Naive thymus-derived CD4-positive, alpha-beta T cell (primary cell): ENCODE data around the gene SLC6A18. TPM values are rescaled to one million over a fixed set of nuclear protein-coding genes. Genes with fewer than 3 reads are reported as not detected.

ENCODE experiments used
- ATAC-seq: fragments of 150-1000 bp; cut with Tn5 transposase; 2 replicates; pipeline ENCODE4 v1.10.0; 2021; ENCODE audit warnings: mild to moderate bottlenecking, moderate library complexity
- CTCF ChIA-PET: fragments of 350-600 bp; sonication (Branson Sonifier 250); formaldehyde crosslinking; loops from one replicate; lab custom pipeline; 2021; ENCODE audit warnings: antibody characterized with exemption; lab: Charles Lee
- POLR2A ChIA-PET: fragments of 350-600 bp; sonication (Branson Sonifier 250); formaldehyde crosslinking; loops from one replicate; lab custom pipeline; 2021; ENCODE audit warnings: antibody characterized with exemption, inconsistent platforms; lab: Charles Lee
- DNase-seq, 9 donors: peaks; one replicate each; pipeline versions ENCODE4 v3.0.0 to v3.0.0-alpha.2; 2020 to 2022; ENCODE audit warnings: mixed read lengths in 1 of 9
- H3K27ac ChIP-seq: one replicate; pipeline ENCODE4 v1.7.0; 2013; ENCODE audit warnings: mild to moderate bottlenecking, low read depth, low read length, moderate library complexity
- H3K27me3 ChIP-seq, 2 donors: one replicate each; pipeline ENCODE4 v1.7.0; 2013; ENCODE audit warnings: low read length in 2 of 2, mild to moderate bottlenecking in 2 of 2, moderate library complexity in 2 of 2; ENCODE audit not compliant: control insufficient read depth in 2 of 2, insufficient read depth in 2 of 2
- H3K36me3 ChIP-seq, 3 experiments: 1 replicate in 2 of 3; 2 replicates in 1 of 3; pipeline ENCODE4 v1.7.0; 2013; ENCODE audit warnings: low read length in 3 of 3, mild to moderate bottlenecking in 3 of 3, moderate library complexity in 1 of 3; ENCODE audit not compliant: insufficient read depth in 3 of 3, control insufficient read depth in 2 of 3
- H3K4me1 ChIP-seq, 2 donors: one replicate each; pipeline ENCODE4 v1.7.0; 2013; ENCODE audit warnings: low read length in 2 of 2, mild to moderate bottlenecking in 2 of 2, moderate library complexity in 1 of 2; ENCODE audit not compliant: control insufficient read depth in 2 of 2, insufficient read depth in 2 of 2
- H3K4me3 ChIP-seq: 2 replicates; pipeline ENCODE4 v1.7.0; 2013; ENCODE audit warnings: mild to moderate bottlenecking, low read length
- H3K9me3 ChIP-seq, 3 experiments: 1 replicate in 2 of 3; 2 replicates in 1 of 3; pipeline ENCODE4 v1.7.0; 2013; ENCODE audit warnings: low read length in 3 of 3; ENCODE audit not compliant: control insufficient read depth in 2 of 3
- H3K27ac Mint-ChIP-seq, 9 donors: one replicate each; pipeline ENCODE4 v1.8.0; 2020 to 2022; ENCODE audit warnings: mixed read lengths in 9 of 9, mild to moderate bottlenecking in 8 of 9, moderate library complexity in 5 of 9, inconsistent platforms in 2 of 9
- H3K27me3 Mint-ChIP-seq, 5 donors: one replicate each; pipeline ENCODE4 v1.8.0; 2021 to 2022; ENCODE audit warnings: mixed read lengths in 5 of 5, mild to moderate bottlenecking in 1 of 5
- H3K36me3 Mint-ChIP-seq, 5 donors: one replicate each; pipeline ENCODE4 v1.8.0; 2020 to 2022; ENCODE audit warnings: mixed read lengths in 5 of 5, mild to moderate bottlenecking in 3 of 5, inconsistent platforms in 1 of 5
- H3K4me1 Mint-ChIP-seq, 7 donors: one replicate each; pipeline ENCODE4 v1.8.0; 2020 to 2022; ENCODE audit warnings: mixed read lengths in 7 of 7, mild to moderate bottlenecking in 3 of 7, inconsistent platforms in 1 of 7
- H3K4me3 Mint-ChIP-seq, 10 donors: one replicate each; pipeline ENCODE4 v1.8.0; 2020 to 2022; ENCODE audit warnings: mild to moderate bottlenecking in 10 of 10, mixed read lengths in 10 of 10, moderate library complexity in 6 of 10, inconsistent platforms in 2 of 10
- H3K9me3 Mint-ChIP-seq, 11 donors: one replicate each; pipeline ENCODE4 v1.8.0; 2020 to 2022; ENCODE audit warnings: mixed read lengths in 11 of 11, mild to moderate bottlenecking in 4 of 11, inconsistent platforms in 1 of 11, moderate library complexity in 1 of 11
- intact Hi-C, 2 donors: fragments of 100-400 bp; cut with micrococcal nuclease; formaldehyde crosslinking; loops; one replicate each; pipeline ENCODE4 v1.15.1; 2023
- polyA plus RNA-seq, 2 donors: library from polyadenylated mRNA; unstranded; fragments of 300-500 nt; fragmentation: Illumina TruSeq; gene quantifications; one replicate each; pipeline ENCODE4 v1.2.3, GENCODE V29; 2021
- total RNA-seq, 6 experiments: library from RNA in 5 of 6; stranded (reverse) in 5 of 6; gene quantifications; 1 replicate in 5 of 6; 2 replicates in 1 of 6; pipeline ENCODE4 v1.2.3 and lab custom pipeline; 2021 to 2026

SLC6A18 gene
- total and polyA plus RNA-seq, 7 experiments from 2014 or later: not detected

DNA sequence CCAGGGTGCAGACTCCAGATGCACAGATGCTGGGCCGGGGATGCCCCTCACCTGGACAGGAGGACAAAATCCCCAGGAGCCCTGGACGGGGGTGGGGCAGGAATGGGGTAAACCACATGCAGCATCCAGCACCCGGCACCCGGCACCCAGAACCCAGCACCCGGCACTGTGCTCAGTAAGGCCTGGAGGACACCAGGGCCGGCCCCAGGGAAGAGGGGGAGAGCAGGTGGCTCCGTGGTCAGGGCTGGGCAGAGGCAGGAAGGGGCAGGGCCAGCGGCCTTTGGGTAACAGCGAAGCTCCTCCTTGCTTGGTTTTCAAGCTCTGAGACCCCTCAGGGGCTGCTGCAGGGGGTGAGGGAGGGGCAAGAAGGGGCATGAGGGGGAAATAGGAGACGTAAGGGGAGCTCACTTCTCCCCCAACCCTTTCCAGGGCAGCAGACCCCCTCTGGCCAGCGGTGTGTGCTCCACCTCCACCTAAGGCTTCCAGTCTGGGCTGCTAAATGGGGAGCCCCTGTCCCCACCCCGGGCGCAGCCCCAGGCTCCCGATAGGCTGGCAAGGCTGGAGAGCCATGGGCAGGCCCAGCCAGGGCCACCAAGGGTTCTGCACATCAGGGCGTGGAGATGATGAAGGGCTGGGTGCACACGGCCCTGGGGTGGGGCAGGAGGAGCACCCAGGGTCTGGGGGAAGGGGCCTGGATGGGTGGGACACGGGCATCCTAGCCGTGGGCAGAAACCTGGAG lies 41.6 kb upstream of the SLC6A18 start:
- ATAC-seq (no peak), DNase-seq (no peak)
- ChIA-PET CTCF (interaction anchor here (1.2 kb wide), 1 partner anchor 10 kb away, joined by 4 read pairs; no protein-coding TSS in a partner anchor), POLR2A (no interaction called here)
- Mint-ChIP-seq H3K36me3 (no peaks in the 10 kb centered on the region), H3K4me1 (peaks cover 0 to 6% (median 0%) of the 10 kb centered on the region in 7 donors), H3K4me3 (no peak overlapping the region), H3K9me3 (no peaks in the 10 kb centered on the region), H3K27ac (no peak overlapping the region), H3K27me3 (peaks cover 0 to 8% (median 4%) of the 10 kb centered on the region in 5 donors)
- intact Hi-C loops: no loop called here
- no peak overlapping the region for H3K4me3 ChIP-seq
- H3K27me3 ChIP-seq: no peaks in the 10 kb centered on the region
- no peaks in the 10 kb centered on the region for H3K4me1 ChIP-seq
- H3K9me3 ChIP-seq: no peaks in the 10 kb centered on the region
- H3K27ac ChIP-seq: no peak overlapping the region
- no peaks in the 10 kb centered on the region for H3K36me3 ChIP-seq

DNA sequence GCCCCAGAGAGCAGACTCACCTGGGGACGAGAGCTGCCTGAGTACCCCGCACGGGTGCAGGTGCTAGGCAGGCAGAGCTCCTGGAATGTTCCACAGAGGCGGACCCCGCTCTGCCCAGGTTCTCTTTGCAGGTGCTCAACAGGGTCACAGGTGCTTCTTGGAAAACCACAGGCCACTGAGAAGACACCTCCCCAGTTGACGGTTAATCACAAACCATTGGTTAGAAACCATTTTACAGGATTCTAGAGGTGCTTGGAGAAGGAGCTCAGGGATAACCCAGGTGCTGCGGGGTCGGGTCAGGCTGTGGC lies 41.1 kb upstream of the SLC6A18 start:
- Histone ChIP-seq H3K27ac (no peak overlapping the region), H3K27me3 (no peaks in the 10 kb centered on the region), H3K36me3 (no peaks in the 10 kb centered on the region), H3K9me3 (no peaks in the 10 kb centered on the region), H3K4me3 (no peak overlapping the region), H3K4me1 (no peaks in the 10 kb centered on the region)
- POLR2A ChIA-PET: no interaction called here
- intact Hi-C loops: no loop called here
- Mint-ChIP-seq H3K4me3 (no peak overlapping the region), H3K27me3 (peaks cover 0 to 13% (median 10%) of the 10 kb centered on the region in 5 donors), H3K4me1 (peaks cover 0 to 6% (median 0%) of the 10 kb centered on the region in 7 donors), H3K36me3 (no peaks in the 10 kb centered on the region), H3K27ac (no peak overlapping the region), H3K9me3 (no peaks in the 10 kb centered on the region)
- peak in 1 of 9 donors; percentile 3 for DNase-seq
- ATAC-seq: no peak
- CTCF ChIA-PET: interaction anchor here (0.6 to 1.2 kb wide), 2 partner anchors 11 to 460 kb away, joined by 3 to 4 read pairs; no protein-coding TSS in a partner anchor

GRCh38 chr5:1184481-1184880 lies 40.7 kb upstream of the SLC6A18 start:
- Histone ChIP-seq H3K9me3 (no peaks in the 10 kb centered on the region), H3K4me3 (no peak overlapping the region), H3K27me3 (no peaks in the 10 kb centered on the region), H3K4me1 (no peaks in the 10 kb centered on the region), H3K27ac (no peak overlapping the region), H3K36me3 (no peaks in the 10 kb centered on the region)
- Mint-ChIP-seq H3K4me3 (no peak overlapping the region), H3K4me1 (peaks cover 0 to 6% (median 0%) of the 10 kb centered on the region in 7 donors), H3K27ac (no peak overlapping the region), H3K27me3 (peaks cover 2 to 16% (median 13%) of the 10 kb centered on the region in 5 donors), H3K36me3 (no peaks in the 10 kb centered on the region), H3K9me3 (no peaks in the 10 kb centered on the region)
- DNase-seq: peak in 1 of 9 donors; percentile 8
- CTCF ChIA-PET: interaction anchor here (0.6 to 1.2 kb wide), 2 partner anchors 11 to 460 kb away, joined by 3 to 4 read pairs; no protein-coding TSS in a partner anchor
- no peak for ATAC-seq
- intact Hi-C loops: no loop called here
- POLR2A ChIA-PET: no interaction called here

DNA sequence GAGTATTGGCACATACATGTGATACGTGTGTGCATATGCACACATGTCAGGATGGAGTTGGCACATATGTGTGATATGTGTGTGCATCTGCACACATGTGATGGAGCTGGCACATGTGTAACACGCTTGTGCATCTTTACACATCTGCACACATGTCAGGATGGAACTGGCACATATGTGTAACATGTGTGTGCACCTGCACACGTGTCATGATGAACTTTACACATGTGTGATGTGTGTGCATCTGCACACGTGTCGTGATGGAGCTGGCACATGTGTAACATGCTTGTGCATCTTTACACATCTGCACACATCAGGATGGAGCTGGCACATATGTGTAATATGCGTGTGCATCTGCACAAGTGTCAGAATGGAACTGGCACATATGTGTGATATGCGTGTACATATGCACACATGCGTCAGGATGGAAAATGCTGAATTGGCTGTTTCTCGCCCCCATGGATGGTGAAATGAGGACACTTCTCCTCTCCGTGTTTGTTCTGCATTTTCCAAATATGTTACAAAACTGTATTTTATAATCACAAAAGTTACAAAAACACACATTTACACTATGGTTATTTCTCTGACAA lies 40.0 kb upstream of the SLC6A18 start:
- intact Hi-C loops: no loop called here
- H3K4me1 Mint-ChIP-seq: peaks cover 0 to 6% (median 0%) of the 10 kb centered on the region in 7 donors
- H3K27me3 Mint-ChIP-seq: peaks cover 6 to 23% (median 15%) of the 10 kb centered on the region in 5 donors
- H3K4me1 ChIP-seq: no peaks in the 10 kb centered on the region
- ChIA-PET POLR2A (interaction anchor here (1.2 kb wide), 1 partner anchor 11 kb away, joined by 3 read pairs; no protein-coding TSS in a partner anchor), CTCF (interaction anchor here (0.8 to 1.2 kb wide), 2 partner anchors 12 to 15 kb away, joined by 3 to 4 read pairs; no protein-coding TSS in a partner anchor)
- no peak overlapping the region for H3K4me3 ChIP-seq
- H3K4me3 Mint-ChIP-seq: no peak overlapping the region
- H3K36me3 Mint-ChIP-seq: no peaks in the 10 kb centered on the region
- no peak overlapping the region for H3K27ac Mint-ChIP-seq
- no peaks in the 10 kb centered on the region for H3K36me3 ChIP-seq
- no peaks in the 10 kb centered on the region for H3K9me3 ChIP-seq
- no peaks in the 10 kb centered on the region for H3K9me3 Mint-ChIP-seq
- H3K27me3 ChIP-seq: no peaks in the 10 kb centered on the region
- no peak overlapping the region for H3K27ac ChIP-seq
- ATAC-seq (no peak), DNase-seq (peak in 1 of 9 donors; percentile 8)

DNA sequence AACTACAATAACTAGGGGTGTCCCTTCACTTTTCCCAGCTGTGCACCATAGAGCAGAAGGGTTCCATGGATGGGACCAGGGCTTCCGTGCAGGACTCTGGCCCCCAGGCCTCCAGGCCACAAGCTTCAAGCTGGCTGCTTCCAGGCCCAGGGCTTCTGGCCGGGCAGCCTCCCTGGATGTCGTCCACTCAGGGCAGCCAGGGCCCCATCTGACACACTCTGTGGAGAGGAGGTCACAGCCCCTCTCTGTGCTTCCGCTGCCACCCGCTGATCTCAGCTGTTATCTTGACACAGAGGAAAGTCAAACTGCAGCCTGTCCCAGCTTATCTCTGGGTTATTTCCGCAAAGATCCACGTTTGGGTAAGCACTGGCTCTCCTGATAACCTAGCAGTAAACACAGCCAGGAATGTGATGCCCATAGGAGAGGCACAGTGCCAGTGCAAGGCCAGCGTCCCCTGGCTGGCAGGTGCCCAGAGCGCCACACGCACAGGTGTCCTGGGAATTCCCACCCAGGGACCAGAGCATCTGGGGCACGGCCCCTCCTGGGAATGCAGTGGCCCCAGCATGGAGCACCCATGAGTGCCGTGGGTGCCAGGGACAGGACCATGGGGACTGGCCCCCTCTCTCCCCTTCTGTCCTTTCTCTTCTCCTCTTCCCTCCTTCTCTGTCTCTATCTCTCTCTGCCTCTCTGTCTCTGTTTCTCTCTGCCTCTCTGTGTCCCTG lies 39.4 kb upstream of the SLC6A18 start:
- intact Hi-C loops: no loop called here

DNA sequence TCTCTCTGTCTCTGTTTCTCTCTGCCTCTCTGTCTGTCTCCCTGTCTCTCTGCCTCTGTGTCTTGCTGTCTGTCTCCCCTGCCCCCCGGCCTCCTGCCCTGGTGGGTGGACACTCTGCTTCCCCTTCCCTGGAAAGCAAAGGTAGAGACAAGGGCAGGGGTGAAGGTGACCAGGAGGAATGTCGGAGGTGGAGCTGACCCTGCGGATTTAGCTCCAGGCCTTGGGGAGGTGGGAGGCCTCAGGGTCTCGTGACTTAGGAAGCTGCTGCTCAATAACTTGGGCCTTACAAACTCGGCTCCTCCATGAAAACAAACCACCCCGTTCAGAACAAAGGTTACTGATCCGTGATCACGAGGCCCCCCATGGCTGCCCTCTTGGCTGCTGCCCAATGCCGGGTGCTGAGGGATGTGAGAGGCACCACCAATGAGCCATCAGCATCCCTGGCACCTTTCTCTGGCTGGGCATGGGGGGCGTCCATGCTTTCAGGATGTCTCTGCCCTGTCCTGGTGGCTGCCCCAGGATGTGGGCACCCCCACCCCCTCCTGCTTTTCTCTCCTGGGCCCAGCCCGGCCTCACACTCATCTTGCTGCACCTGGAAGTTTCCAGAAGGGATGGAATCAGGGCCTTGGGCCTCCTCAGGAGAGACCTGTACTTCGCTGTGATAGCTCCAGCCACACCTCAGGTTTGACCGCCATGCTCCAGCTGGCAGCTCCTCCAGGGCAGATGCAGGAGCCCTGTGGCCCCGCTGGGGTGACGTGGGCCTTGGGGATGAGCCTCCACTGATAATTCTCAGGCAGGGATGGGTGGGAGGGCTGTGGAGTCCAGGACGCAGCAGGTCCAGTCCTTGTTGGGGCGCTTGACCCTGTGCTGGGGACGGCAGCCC lies 38.6 kb upstream of the SLC6A18 start:
- Mint-ChIP-seq H3K4me1 (peaks cover 0 to 6% (median 0%) of the 10 kb centered on the region in 7 donors), H3K9me3 (no peaks in the 10 kb centered on the region), H3K36me3 (no peaks in the 10 kb centered on the region), H3K27ac (no peak overlapping the region), H3K4me3 (no peak overlapping the region), H3K27me3 (peaks cover 15 to 32% (median 25%) of the 10 kb centered on the region in 5 donors)
- ATAC-seq: no peak
- no peaks in the 10 kb centered on the region for H3K36me3 ChIP-seq
- no peak overlapping the region for H3K4me3 ChIP-seq
- peak in 1 of 9 donors; percentile 3 for DNase-seq
- H3K4me1 ChIP-seq: no peaks in the 10 kb centered on the region
- no peaks in the 10 kb centered on the region for H3K9me3 ChIP-seq
- no peak overlapping the region for H3K27ac ChIP-seq
- CTCF ChIA-PET: no interaction called here
- intact Hi-C loops: no loop called here
- H3K27me3 ChIP-seq: no peaks in the 10 kb centered on the region
- POLR2A ChIA-PET: no interaction called here

More for the DNA sequence above, 39.4 kb upstream of the SLC6A18 start:
- H3K27ac ChIP-seq: no peak overlapping the region
- ChIA-PET POLR2A (interaction anchor here (1.2 kb wide), 1 partner anchor 12 kb away, joined by 3 read pairs; no protein-coding TSS in a partner anchor), CTCF (interaction anchor here (0.8 kb wide), 1 partner anchor 16 kb away, joined by 3 read pairs; no protein-coding TSS in a partner anchor)
- Mint-ChIP-seq H3K27me3 (peaks cover 12 to 30% (median 22%) of the 10 kb centered on the region in 5 donors), H3K36me3 (no peaks in the 10 kb centered on the region), H3K4me1 (peaks cover 0 to 6% (median 0%) of the 10 kb centered on the region in 7 donors), H3K9me3 (no peaks in the 10 kb centered on the region), H3K27ac (no peak overlapping the region), H3K4me3 (no peak overlapping the region)
- ATAC-seq (no peak), DNase-seq (no peak)
- H3K36me3 ChIP-seq: no peaks in the 10 kb centered on the region
- H3K4me1 ChIP-seq: no peaks in the 10 kb centered on the region
- H3K9me3 ChIP-seq: no peaks in the 10 kb centered on the region
- no peaks in the 10 kb centered on the region for H3K27me3 ChIP-seq
- H3K4me3 ChIP-seq: no peak overlapping the region
